BLaER1 (cell line): Measurements from ENCODE around the gene FOXO3.
"Not testable (repeated sequence)": the region's sequence is repeated elsewhere in the genome, so short reads cannot be mapped to it uniquely, and the experiment has no call there.

Experiments used
- H3K27ac ChIP-seq: shearing (Covaris generic); formaldehyde crosslinking; 2 replicates; pipeline ENCODE4 v1.8.1; 2022
- H3K27me3 ChIP-seq: shearing (Covaris generic); formaldehyde crosslinking; 2 replicates; pipeline ENCODE4 v1.8.1; 2022
- H3K36me3 ChIP-seq: shearing (Covaris generic); formaldehyde crosslinking; 2 replicates; pipeline ENCODE4 v1.8.1; 2022
- H3K4me1 ChIP-seq: shearing (Covaris generic); formaldehyde crosslinking; 2 replicates; pipeline ENCODE4 v1.8.1; 2022
- H3K4me2 ChIP-seq: shearing (Covaris generic); formaldehyde crosslinking; 2 replicates; pipeline ENCODE4 v1.8.1; 2022
- H3K4me3 ChIP-seq: shearing (Covaris generic); formaldehyde crosslinking; 2 replicates; pipeline ENCODE4 v1.8.1; 2022
- H3K9ac ChIP-seq: shearing (Covaris generic); formaldehyde crosslinking; 2 replicates; pipeline ENCODE4 v1.8.1; 2022
- H3K9me3 ChIP-seq: shearing (Covaris generic); formaldehyde crosslinking; 2 replicates; pipeline ENCODE4 v1.8.1; 2022
- H4K20me1 ChIP-seq: shearing (Covaris generic); formaldehyde crosslinking; 2 replicates; pipeline ENCODE4 v1.8.1; 2022
- Cebpa-rat ChIP-seq: shearing (Covaris generic); IDR thresholded peaks from 2 replicates; pipeline ENCODE4 v1.8.1; 2022

FOXO3 gene

DNA sequence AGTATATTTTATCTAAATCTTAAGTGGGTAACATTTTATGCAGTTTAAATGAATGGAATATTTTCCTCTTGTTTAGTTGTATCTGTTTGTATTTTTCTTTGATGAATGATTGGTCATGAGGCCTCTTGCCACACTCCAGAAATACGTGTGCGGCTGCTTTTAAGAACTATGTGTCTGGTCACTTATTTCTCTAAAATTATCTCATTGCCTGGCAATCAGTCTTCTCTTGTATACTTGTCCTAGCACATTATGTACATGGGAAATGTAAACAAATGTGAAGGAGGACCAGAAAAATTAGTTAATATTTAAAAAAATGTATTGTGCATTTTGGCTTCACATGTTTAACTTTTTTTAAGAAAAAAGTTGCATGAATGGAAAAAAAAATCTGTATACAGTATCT is 123.3 kb downstream of the FOXO3 start:
- not testable (repeated sequence) for H3K9ac ChIP-seq, H3K27ac ChIP-seq, H3K4me1 ChIP-seq, H3K4me2 ChIP-seq, H3K9me3 ChIP-seq, H3K4me3 ChIP-seq, H4K20me1 ChIP-seq, H3K27me3 ChIP-seq
- H3K36me3 ChIP-seq, result peaks cover 46% of the 10 kb centered on the region

- no peaks in the 10 kb centered on the region for H3K9me3 ChIP-seq
- no peak overlapping the region for H3K4me2 ChIP-seq
- no peak for TF ChIP-seq Cebpa-rat
- H3K27ac ChIP-seq, result no peak overlapping the region
- H3K9ac ChIP-seq, result no peak overlapping the region
- no peak overlapping the region for H3K4me3 ChIP-seq
- no peaks in the 10 kb centered on the region for H3K4me1 ChIP-seq
- H4K20me1 ChIP-seq, result no peaks in the 10 kb centered on the region
- peaks cover 38% of the 10 kb centered on the region for H3K36me3 ChIP-seq
- no peaks in the 10 kb centered on the region for H3K27me3 ChIP-seq
These were observed 124.1 kb downstream of the FOXO3 start for GRCh38 chr6:108684771-108685329.

GRCh38 chr6:108685970-108686369 is 125.3 kb downstream of the FOXO3 start:
- Histone ChIP-seq H3K27ac (no peak overlapping the region), H3K4me2 (no peak overlapping the region), H3K9ac (no peak overlapping the region), H3K9me3 (no peaks in the 10 kb centered on the region), H3K27me3 (no peaks in the 10 kb centered on the region), H3K36me3 (peaks cover 33% of the 10 kb centered on the region), H4K20me1 (no peaks in the 10 kb centered on the region), H3K4me1 (peaks cover 5% of the 10 kb centered on the region; the same call in 1 of the 2 replicates), H3K4me3 (no peak overlapping the region)
- no peak for TF ChIP-seq Cebpa-rat

DNA sequence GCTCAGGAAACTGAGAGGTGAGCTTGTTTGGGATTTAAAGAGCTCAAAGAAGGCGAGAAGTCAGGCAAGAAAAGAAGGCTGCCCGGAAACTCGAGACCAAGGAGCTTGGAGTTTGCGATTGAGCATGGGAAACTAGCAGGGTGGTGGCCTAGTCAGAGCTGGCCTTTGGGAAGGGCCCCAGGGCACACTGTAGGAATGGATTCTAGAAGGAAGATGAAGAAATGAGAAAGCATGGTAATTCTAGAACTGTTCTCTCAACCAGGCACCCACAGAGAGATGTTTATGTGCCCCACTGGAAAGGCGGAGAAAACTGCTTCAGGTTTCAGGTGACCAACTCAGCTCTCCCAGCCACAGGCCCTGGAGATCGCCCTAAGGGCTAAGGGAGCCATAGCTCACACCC is 126.2 kb downstream of the FOXO3 start:
- Histone ChIP-seq H3K4me2 (no peak overlapping the region), H3K4me1 (peaks cover 5% of the 10 kb centered on the region; the same call in 1 of the 2 replicates)
- TF ChIP-seq Cebpa-rat, result no peak

GRCh38 chr6:108687921-108688320 is 127.2 kb downstream of the FOXO3 start:
- H4K20me1 ChIP-seq, result no peaks in the 10 kb centered on the region

More for the DNA sequence above, 126.2 kb downstream of the FOXO3 start:
- Histone ChIP-seq H3K36me3 (peaks cover 33% of the 10 kb centered on the region), H3K27me3 (no peaks in the 10 kb centered on the region), H4K20me1 (no peaks in the 10 kb centered on the region), H3K9me3 (no peaks in the 10 kb centered on the region), H3K4me3 (no peak overlapping the region), H3K27ac (no peak overlapping the region), H3K9ac (no peak overlapping the region)

GRCh38 chr6:108689272-108690161 is 128.8 kb downstream of the FOXO3 start:
- Histone ChIP-seq H3K9ac (no peak overlapping the region), H3K4me1 (peaks cover 5% of the 10 kb centered on the region; the same call in 1 of the 2 replicates), H3K36me3 (peaks cover 25% of the 10 kb centered on the region), H3K4me2 (no peak overlapping the region), H3K9me3 (no peaks in the 10 kb centered on the region), H3K27ac (no peak overlapping the region), H4K20me1 (no peaks in the 10 kb centered on the region), H3K4me3 (no peak overlapping the region), H3K27me3 (no peaks in the 10 kb centered on the region)
- no peak for TF ChIP-seq Cebpa-rat

More at GRCh38 chr6:108687921-108688320, 127.2 kb downstream of the FOXO3 start:
- no peak overlapping the region for H3K4me3 ChIP-seq
- no peak for TF ChIP-seq Cebpa-rat
- H3K9me3 ChIP-seq, result no peaks in the 10 kb centered on the region
- H3K27ac ChIP-seq, result no peak overlapping the region
- H3K36me3 ChIP-seq, result peaks cover 26% of the 10 kb centered on the region
- H3K9ac ChIP-seq, result no peak overlapping the region
- H3K4me2 ChIP-seq, result no peak overlapping the region
- no peaks in the 10 kb centered on the region for H3K27me3 ChIP-seq
- peaks cover 5% of the 10 kb centered on the region; the same call in 1 of the 2 replicates for H3K4me1 ChIP-seq

DNA sequence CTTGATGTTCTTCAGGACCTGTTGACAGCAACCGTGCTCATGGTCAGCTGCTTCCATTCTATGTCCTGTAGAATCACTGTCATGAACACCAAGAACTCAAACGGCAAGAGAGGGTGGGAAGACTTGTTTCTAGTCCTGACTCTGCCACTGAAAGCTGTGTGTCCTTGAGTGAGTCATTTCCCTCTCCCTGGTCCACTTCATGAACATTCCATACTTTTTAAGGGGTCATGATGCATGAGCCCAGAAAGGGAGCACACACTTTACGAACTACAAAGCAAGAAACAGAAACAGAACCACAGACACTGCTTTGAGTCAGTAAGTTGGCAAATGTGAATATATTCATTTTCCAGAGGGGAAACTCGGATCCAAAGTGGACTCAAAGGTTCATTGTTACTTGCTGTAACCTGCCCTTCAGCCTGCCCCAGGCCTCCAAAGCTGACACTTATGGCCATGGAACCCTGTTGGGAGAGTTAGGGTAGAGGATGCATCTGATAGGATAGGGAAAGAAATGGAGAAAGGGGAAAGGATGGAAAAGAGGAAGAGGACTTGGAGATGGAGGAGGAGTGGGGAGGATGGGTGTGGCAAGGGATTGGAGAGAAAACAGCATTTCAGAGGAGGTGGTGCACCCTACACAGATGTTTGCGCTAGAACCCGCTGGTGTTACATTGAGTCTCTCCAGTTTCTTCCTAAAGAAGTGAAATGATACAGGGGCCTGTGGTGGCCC is 129.8 kb downstream of the FOXO3 start:
- no peak overlapping the region for H3K4me2 ChIP-seq
- H3K4me1 ChIP-seq, result peaks cover 5% of the 10 kb centered on the region; the same call in 1 of the 2 replicates
- no peaks in the 10 kb centered on the region for H3K27me3 ChIP-seq
- no peak overlapping the region for H3K4me3 ChIP-seq
- TF ChIP-seq Cebpa-rat, result no peak
- no peak overlapping the region for H3K9ac ChIP-seq
- peaks cover 15% of the 10 kb centered on the region for H3K36me3 ChIP-seq
- no peaks in the 10 kb centered on the region for H4K20me1 ChIP-seq
- no peaks in the 10 kb centered on the region for H3K9me3 ChIP-seq
- H3K27ac ChIP-seq, result no peak overlapping the region

GRCh38 chr6:108693430-108694154 is 132.9 kb downstream of the FOXO3 start:
- H3K4me1 ChIP-seq, result peaks cover 5% of the 10 kb centered on the region; the same call in 1 of the 2 replicates
- H3K27me3 ChIP-seq, result no peaks in the 10 kb centered on the region
- H3K9me3 ChIP-seq, result no peaks in the 10 kb centered on the region
- no peak overlapping the region for H3K4me2 ChIP-seq
- no peaks in the 10 kb centered on the region for H3K36me3 ChIP-seq
- no peak overlapping the region for H3K9ac ChIP-seq
- H3K27ac ChIP-seq, result no peak overlapping the region
- H3K4me3 ChIP-seq, result no peak overlapping the region
- TF ChIP-seq Cebpa-rat, result no peak
- H4K20me1 ChIP-seq, result no peaks in the 10 kb centered on the region

DNA sequence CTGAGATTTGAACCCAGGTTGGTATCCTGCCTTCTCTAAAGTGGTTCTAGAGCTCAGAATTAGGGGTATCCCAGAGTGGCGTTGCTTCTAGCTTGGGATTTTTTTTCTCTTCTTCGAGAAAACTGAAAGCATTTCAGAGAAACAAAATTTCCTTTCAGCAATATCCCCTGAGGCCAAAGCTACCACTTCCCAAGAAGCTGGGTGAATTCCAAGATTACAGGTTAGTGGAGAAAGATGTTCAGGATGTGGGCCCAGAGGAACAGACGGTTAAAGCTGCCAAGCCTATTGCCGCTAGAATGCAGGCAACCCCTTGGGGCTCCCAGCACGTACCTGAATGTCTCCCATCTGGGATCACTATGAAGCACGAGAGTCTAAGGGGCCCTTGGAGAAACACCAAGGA is 134.1 kb downstream of the FOXO3 start:
- Histone ChIP-seq H4K20me1 (no peaks in the 10 kb centered on the region), H3K27me3 (no peaks in the 10 kb centered on the region), H3K4me2 (no peak overlapping the region), H3K9ac (no peak overlapping the region), H3K4me3 (no peak overlapping the region), H3K9me3 (no peaks in the 10 kb centered on the region), H3K4me1 (peaks cover 5% of the 10 kb centered on the region; the same call in 1 of the 2 replicates), H3K27ac (no peak overlapping the region), H3K36me3 (no peaks in the 10 kb centered on the region)
- no peak for TF ChIP-seq Cebpa-rat
